HL-60 (cell line): ENCODE data around the gene TMEM44.

Experiments used
- DNase-seq, 2 experiments: peaks; one replicate each; pipeline ENCODE4 v3.0.0-alpha.2; 2010 to 2020; ENCODE audit warnings: low read depth in 1 of 2, low spot score in 1 of 2
- H3K27ac ChIP-seq: fragments of 250-450 bp; sonication (Bioruptor Pico); replicated peaks from 2 replicates; pipeline ENCODE4 v1.5.1; 2020; ENCODE audit warnings: mild to moderate bottlenecking, moderate library complexity
- H3K27me3 ChIP-seq: fragments of 250-450 bp; sonication (Bioruptor Pico); 2 replicates; pipeline ENCODE4 v1.5.1; 2021; ENCODE audit warnings: mild to moderate bottlenecking, moderate library complexity; ENCODE audit not compliant: insufficient read depth, poor library complexity, severe bottlenecking
- H3K4me3 ChIP-seq: replicated peaks from 2 replicates; pipeline ENCODE4 v1.5.1; 2011; ENCODE audit warnings: mild to moderate bottlenecking, control low read depth, low read length; ENCODE audit not compliant: insufficient read depth
- GABPA ChIP-seq: IDR thresholded peaks from 2 replicates; pipeline ENCODE4 v1.6.1; 2012; ENCODE audit warnings: low read depth
- POLR2AphosphoS5 ChIP-seq: IDR thresholded peaks from 2 replicates; pipeline ENCODE4 v1.6.1; 2012; ENCODE audit warnings: low read depth
- SPI1 ChIP-seq: IDR thresholded peaks from 2 replicates; pipeline ENCODE4 v1.6.1; 2012; ENCODE audit warnings: low read depth, mild to moderate bottlenecking, borderline replicate concordance
- TF ChIP-seq, protein P1 (sequence below): IDR thresholded peaks from one replicate; pipeline ENCODE4 v1.5.1; 2011; ENCODE audit warnings: low read length, control low read depth, inconsistent platforms; ENCODE audit not compliant: insufficient read depth
- TF ChIP-seq, protein P2 (sequence below): IDR thresholded peaks from 2 replicates; pipeline ENCODE4 v1.6.1; 2012; ENCODE audit warnings: low read depth; ENCODE audit not compliant: insufficient replicate concordance

Gene TMEM44

DNA sequence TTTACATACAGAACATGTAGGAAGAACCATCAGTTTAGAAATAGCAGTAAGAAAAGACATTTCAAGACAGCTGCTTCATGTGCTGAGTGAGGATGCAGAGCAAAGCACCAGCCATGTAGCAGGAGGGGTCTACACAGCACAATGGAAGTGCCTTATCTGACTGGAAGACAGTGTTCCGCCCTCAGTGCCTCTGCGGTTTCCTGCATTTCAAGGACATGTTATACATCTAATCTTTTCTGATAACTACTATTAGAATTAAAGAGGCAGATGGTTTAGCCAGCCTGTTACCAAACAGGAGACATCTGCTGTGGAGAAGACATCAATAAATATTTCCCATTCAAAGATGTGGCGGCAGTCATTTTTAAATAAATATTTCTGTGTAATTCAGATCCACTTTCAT is 28.2 kb upstream of the TMEM44 start:
- Histone ChIP-seq H3K4me3 (no peak overlapping the region), H3K27ac (no peak overlapping the region), H3K27me3 (no peaks in the 10 kb centered on the region)
- TF ChIP-seq, protein P1, sequence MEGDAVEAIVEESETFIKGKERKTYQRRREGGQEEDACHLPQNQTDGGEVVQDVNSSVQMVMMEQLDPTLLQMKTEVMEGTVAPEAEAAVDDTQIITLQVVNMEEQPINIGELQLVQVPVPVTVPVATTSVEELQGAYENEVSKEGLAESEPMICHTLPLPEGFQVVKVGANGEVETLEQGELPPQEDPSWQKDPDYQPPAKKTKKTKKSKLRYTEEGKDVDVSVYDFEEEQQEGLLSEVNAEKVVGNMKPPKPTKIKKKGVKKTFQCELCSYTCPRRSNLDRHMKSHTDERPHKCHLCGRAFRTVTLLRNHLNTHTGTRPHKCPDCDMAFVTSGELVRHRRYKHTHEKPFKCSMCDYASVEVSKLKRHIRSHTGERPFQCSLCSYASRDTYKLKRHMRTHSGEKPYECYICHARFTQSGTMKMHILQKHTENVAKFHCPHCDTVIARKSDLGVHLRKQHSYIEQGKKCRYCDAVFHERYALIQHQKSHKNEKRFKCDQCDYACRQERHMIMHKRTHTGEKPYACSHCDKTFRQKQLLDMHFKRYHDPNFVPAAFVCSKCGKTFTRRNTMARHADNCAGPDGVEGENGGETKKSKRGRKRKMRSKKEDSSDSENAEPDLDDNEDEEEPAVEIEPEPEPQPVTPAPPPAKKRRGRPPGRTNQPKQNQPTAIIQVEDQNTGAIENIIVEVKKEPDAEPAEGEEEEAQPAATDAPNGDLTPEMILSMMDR: no peak
- TF ChIP-seq POLR2AphosphoS5 (no peak), SPI1 (no peak), GABPA (no peak)
- TF ChIP-seq, protein P2, sequence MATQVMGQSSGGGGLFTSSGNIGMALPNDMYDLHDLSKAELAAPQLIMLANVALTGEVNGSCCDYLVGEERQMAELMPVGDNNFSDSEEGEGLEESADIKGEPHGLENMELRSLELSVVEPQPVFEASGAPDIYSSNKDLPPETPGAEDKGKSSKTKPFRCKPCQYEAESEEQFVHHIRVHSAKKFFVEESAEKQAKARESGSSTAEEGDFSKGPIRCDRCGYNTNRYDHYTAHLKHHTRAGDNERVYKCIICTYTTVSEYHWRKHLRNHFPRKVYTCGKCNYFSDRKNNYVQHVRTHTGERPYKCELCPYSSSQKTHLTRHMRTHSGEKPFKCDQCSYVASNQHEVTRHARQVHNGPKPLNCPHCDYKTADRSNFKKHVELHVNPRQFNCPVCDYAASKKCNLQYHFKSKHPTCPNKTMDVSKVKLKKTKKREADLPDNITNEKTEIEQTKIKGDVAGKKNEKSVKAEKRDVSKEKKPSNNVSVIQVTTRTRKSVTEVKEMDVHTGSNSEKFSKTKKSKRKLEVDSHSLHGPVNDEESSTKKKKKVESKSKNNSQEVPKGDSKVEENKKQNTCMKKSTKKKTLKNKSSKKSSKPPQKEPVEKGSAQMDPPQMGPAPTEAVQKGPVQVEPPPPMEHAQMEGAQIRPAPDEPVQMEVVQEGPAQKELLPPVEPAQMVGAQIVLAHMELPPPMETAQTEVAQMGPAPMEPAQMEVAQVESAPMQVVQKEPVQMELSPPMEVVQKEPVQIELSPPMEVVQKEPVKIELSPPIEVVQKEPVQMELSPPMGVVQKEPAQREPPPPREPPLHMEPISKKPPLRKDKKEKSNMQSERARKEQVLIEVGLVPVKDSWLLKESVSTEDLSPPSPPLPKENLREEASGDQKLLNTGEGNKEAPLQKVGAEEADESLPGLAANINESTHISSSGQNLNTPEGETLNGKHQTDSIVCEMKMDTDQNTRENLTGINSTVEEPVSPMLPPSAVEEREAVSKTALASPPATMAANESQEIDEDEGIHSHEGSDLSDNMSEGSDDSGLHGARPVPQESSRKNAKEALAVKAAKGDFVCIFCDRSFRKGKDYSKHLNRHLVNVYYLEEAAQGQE: no peak
- DNase-seq: no peak

DNA sequence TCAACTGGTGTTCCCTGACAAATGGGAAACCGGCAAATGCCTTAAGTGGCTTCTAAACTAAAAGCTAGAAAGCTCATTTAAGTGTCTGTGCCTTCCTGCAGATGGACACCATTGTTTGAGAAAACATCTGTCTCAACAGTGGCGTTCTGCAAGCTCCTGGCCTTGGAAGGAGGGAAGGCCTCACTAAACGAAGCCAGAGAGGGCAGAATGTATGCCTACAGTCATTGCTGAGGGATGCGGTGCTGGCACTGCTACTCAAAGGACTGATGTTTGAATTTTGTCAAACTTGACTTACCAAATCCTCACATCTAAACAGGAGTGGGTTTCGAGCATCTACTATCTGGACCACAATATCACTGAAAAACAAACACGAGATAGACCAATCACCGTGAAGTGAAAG is 26.6 kb upstream of the TMEM44 start:
- DNase-seq: no peak
- Histone ChIP-seq H3K27me3 (no peaks in the 10 kb centered on the region), H3K4me3 (no peak overlapping the region), H3K27ac (no peak overlapping the region)
- TF ChIP-seq, protein P2: no peak
- TF ChIP-seq SPI1: no peak
- TF ChIP-seq GABPA: no peak
- TF ChIP-seq POLR2AphosphoS5: no peak
- TF ChIP-seq, protein P1: no peak

DNA sequence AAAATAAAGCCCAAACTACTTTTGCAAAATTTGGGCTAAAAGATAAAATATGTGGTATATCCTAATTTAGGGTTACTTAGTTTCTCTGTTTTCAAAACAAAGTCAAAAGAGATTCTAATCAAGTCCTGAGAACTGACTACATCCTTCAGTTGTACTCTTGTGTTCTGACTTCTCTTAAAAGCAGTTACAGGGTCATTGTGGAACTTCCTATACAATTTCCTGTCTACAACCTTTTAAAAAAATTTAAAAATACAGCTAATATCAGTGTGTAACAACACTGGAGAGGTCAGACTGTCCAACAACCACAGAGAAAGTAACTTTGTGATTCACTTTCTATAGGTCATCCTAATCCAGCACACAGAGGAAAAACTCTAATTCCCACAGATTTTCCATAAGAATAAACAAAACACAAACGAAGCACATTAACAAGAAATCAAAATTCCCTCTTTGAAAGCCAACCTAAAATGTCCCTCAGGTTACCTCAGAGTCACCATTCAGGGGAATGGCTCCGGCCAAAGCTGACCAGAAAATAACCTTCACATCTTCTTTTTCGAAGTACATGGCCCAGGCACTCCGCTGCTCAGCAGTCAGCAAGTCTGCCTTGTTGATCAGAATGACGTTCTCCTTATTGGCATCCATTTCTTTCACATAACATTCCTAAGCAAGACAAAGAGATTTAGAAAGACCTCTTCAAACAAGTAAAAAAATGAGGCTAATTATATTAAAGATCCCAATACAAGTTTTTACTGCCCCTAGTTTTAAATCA is 25.4 kb upstream of the TMEM44 start:
- no peaks in the 10 kb centered on the region for H3K27me3 ChIP-seq

More for the DNA sequence above, 25.4 kb upstream of the TMEM44 start:
- DNase-seq: no peak
- TF ChIP-seq SPI1: no peak
- TF ChIP-seq, protein P1: no peak
- no peak for TF ChIP-seq POLR2AphosphoS5
- no peak for TF ChIP-seq GABPA
- TF ChIP-seq, protein P2: no peak
- no peak overlapping the region for H3K4me3 ChIP-seq
- H3K27ac ChIP-seq: no peak overlapping the region
